H1 (cell line): ENCODE measurements around the gene PAK5. TPM values are rescaled to one million over a fixed set of nuclear protein-coding genes. Genes with fewer than 3 reads are reported as not detected.
A peak's percentile ranks its signal among the peaks of the same experiment; 100 is the strongest.

Experiments used
- GABPA ChIP-seq: IDR thresholded peaks from 2 replicates; pipeline ENCODE4 v1.6.1; 2011; ENCODE audit warnings: mild to moderate bottlenecking, low read length, moderate library complexity, borderline replicate concordance; ENCODE audit not compliant: insufficient read depth
- NANOG ChIP-seq: IDR thresholded peaks from 2 replicates; pipeline ENCODE4 v1.6.1; 2011; ENCODE audit warnings: low read length, low read depth, mild to moderate bottlenecking, inconsistent platforms; ENCODE audit not compliant: insufficient read depth, poor library complexity, severe bottlenecking
- RAD21 ChIP-seq, 2 experiments: IDR thresholded peaks in 1 of 2; conservative IDR thresholded peaks in 1 of 2; 2 replicates each; pipeline ENCODE4 v1.6.1; 2011; ENCODE audit warnings: low read depth in 2 of 2, low read length in 2 of 2, improper control_type of control experiment in 1 of 2, inconsistent platforms in 1 of 2, mild to moderate bottlenecking in 1 of 2, moderate library complexity in 1 of 2
- RNF2 ChIP-seq: fragments of 200-900, 300-1000 bp; sonication (generic); IDR thresholded peaks from 2 replicates; pipeline ENCODE4 v1.7.1; 2016; ENCODE audit warnings: borderline replicate concordance, low read depth, mild to moderate bottlenecking, antibody characterized with exemption, low read length; ENCODE audit not compliant: poor library complexity, severe bottlenecking; ENCODE audit errors: missing control alignments
- SIRT6 ChIP-seq: IDR thresholded peaks from one replicate; pipeline ENCODE4 v1.7.1; 2012; ENCODE audit warnings: low read length, inconsistent platforms
- TAF1 ChIP-seq: IDR thresholded peaks from 2 replicates; pipeline ENCODE4 v1.6.1; 2011; ENCODE audit warnings: mild to moderate bottlenecking, low read depth, low read length
- YY1 ChIP-seq: IDR thresholded peaks from 2 replicates; pipeline ENCODE4 v1.6.1; 2011; ENCODE audit warnings: low read depth, mild to moderate bottlenecking, low read length
- ZNF274 ChIP-seq: IDR thresholded peaks from 2 replicates; pipeline ENCODE4 v1.7.0; 2012; ENCODE audit warnings: low read length, borderline replicate concordance; ENCODE audit errors: extremely low read depth
- polyA plus RNA-seq, 7 experiments: library from polyadenylated mRNA; depleted of rRNA in 3 of 7; stranded (reverse) in 5 of 7; unstranded in 2 of 7; fragments of >200 nt in 5 of 7; fragments of 200-250 nt in 2 of 7; gene quantifications; 1 replicate in 5 of 7; 2 replicates in 1 of 7; 4 replicates in 1 of 7; pipeline versions ENCODE4 v1.2.1 to v1.2.3, GENCODE V29; 2011 to 2013; ENCODE audit warnings: missing spikeins in 2 of 7, mixed read lengths in 2 of 7
- total RNA-seq: library from RNA; stranded (reverse); fragmentation: NEBNext Ultra II Directional; extraction: Animal tissue kit (Norgen Biotek cat#: 25700); gene quantifications from 2 replicates; pipeline ENCODE4 v1.2.1, GENCODE V29; 2021
- TF ChIP-seq, protein P1 (sequence below): IDR thresholded peaks from 2 replicates; pipeline ENCODE4 v1.6.1; 2012; ENCODE audit warnings: inconsistent platforms
- TF ChIP-seq, protein P2 (sequence below): fragments of 300-600 bp; sonication (generic); IDR thresholded peaks from 2 replicates; pipeline ENCODE4 v1.7.1; 2012; ENCODE audit warnings: low read length, moderate library complexity, mild to moderate bottlenecking, inconsistent platforms; ENCODE audit not compliant: insufficient replicate concordance

Gene PAK5
- total and polyA plus RNA-seq, 2 of the 8 experiments (the other 6 are each of a cell fraction or from before 2014, with no cell fraction given): 0.54 to 0.80 TPM

DNA sequence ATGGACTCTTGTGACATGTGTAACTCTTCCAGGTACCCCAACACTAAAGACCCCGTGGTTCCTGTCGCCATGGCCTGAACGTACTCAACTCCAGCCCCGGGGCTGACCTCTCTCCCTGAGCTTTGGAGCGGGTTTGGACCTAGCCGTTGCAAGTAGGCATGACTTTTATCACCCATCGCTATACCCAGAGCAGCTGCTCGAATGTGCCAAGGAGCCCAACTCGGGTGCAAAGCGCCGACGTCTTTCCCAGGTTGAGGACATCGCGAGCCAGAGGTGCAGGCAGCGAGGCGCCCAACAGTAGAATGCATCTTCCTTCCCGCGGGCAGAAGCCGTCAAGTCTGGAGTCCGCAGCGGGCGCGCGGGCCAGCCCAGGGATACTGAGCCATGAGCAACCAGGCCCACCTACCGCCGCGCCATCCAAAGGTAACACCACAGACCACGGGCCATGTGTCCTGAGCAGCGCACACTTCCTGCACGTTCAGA lies 330.1 kb downstream of the PAK5 start (continued):
- no peak for TF ChIP-seq NANOG
- TF ChIP-seq, protein P1, sequence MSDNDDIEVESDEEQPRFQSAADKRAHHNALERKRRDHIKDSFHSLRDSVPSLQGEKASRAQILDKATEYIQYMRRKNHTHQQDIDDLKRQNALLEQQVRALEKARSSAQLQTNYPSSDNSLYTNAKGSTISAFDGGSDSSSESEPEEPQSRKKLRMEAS: peak; percentile 64
- TF ChIP-seq, protein P2, sequence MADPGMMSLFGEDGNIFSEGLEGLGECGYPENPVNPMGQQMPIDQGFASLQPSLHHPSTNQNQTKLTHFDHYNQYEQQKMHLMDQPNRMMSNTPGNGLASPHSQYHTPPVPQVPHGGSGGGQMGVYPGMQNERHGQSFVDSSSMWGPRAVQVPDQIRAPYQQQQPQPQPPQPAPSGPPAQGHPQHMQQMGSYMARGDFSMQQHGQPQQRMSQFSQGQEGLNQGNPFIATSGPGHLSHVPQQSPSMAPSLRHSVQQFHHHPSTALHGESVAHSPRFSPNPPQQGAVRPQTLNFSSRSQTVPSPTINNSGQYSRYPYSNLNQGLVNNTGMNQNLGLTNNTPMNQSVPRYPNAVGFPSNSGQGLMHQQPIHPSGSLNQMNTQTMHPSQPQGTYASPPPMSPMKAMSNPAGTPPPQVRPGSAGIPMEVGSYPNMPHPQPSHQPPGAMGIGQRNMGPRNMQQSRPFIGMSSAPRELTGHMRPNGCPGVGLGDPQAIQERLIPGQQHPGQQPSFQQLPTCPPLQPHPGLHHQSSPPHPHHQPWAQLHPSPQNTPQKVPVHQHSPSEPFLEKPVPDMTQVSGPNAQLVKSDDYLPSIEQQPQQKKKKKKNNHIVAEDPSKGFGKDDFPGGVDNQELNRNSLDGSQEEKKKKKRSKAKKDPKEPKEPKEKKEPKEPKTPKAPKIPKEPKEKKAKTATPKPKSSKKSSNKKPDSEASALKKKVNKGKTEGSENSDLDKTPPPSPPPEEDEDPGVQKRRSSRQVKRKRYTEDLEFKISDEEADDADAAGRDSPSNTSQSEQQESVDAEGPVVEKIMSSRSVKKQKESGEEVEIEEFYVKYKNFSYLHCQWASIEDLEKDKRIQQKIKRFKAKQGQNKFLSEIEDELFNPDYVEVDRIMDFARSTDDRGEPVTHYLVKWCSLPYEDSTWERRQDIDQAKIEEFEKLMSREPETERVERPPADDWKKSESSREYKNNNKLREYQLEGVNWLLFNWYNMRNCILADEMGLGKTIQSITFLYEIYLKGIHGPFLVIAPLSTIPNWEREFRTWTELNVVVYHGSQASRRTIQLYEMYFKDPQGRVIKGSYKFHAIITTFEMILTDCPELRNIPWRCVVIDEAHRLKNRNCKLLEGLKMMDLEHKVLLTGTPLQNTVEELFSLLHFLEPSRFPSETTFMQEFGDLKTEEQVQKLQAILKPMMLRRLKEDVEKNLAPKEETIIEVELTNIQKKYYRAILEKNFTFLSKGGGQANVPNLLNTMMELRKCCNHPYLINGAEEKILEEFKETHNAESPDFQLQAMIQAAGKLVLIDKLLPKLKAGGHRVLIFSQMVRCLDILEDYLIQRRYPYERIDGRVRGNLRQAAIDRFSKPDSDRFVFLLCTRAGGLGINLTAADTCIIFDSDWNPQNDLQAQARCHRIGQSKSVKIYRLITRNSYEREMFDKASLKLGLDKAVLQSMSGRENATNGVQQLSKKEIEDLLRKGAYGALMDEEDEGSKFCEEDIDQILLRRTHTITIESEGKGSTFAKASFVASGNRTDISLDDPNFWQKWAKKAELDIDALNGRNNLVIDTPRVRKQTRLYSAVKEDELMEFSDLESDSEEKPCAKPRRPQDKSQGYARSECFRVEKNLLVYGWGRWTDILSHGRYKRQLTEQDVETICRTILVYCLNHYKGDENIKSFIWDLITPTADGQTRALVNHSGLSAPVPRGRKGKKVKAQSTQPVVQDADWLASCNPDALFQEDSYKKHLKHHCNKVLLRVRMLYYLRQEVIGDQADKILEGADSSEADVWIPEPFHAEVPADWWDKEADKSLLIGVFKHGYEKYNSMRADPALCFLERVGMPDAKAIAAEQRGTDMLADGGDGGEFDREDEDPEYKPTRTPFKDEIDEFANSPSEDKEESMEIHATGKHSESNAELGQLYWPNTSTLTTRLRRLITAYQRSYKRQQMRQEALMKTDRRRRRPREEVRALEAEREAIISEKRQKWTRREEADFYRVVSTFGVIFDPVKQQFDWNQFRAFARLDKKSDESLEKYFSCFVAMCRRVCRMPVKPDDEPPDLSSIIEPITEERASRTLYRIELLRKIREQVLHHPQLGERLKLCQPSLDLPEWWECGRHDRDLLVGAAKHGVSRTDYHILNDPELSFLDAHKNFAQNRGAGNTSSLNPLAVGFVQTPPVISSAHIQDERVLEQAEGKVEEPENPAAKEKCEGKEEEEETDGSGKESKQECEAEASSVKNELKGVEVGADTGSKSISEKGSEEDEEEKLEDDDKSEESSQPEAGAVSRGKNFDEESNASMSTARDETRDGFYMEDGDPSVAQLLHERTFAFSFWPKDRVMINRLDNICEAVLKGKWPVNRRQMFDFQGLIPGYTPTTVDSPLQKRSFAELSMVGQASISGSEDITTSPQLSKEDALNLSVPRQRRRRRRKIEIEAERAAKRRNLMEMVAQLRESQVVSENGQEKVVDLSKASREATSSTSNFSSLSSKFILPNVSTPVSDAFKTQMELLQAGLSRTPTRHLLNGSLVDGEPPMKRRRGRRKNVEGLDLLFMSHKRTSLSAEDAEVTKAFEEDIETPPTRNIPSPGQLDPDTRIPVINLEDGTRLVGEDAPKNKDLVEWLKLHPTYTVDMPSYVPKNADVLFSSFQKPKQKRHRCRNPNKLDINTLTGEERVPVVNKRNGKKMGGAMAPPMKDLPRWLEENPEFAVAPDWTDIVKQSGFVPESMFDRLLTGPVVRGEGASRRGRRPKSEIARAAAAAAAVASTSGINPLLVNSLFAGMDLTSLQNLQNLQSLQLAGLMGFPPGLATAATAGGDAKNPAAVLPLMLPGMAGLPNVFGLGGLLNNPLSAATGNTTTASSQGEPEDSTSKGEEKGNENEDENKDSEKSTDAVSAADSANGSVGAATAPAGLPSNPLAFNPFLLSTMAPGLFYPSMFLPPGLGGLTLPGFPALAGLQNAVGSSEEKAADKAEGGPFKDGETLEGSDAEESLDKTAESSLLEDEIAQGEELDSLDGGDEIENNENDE: no peak
- no peak for TF ChIP-seq RNF2
- no peak for TF ChIP-seq YY1
- no peak for TF ChIP-seq RAD21 (IDR thresholded peaks at IDR 0.05 in 1 of 2, conservative IDR thresholded peaks at IDR 0.05 in 1 of 2; ENCODE audit: low read depth in 2 of 2, low read length in 2 of 2)
- no peak for TF ChIP-seq ZNF274
- TF ChIP-seq TAF1: no peak
- no peak for TF ChIP-seq SIRT6
- no peak for TF ChIP-seq GABPA
